Endothelial cell of umbilical vein (primary cell): ENCODE measurements around the gene MAP1S. TPM values are rescaled to one million over a fixed set of nuclear protein-coding genes. Genes with fewer than 3 reads are reported as not detected.

Source experiments
- BruUV-seq: library from RNA; stranded (reverse); fragments of 400-500 nt; replicated peaks from 2 replicates; lab custom pipeline; 2021; lab: Mats Ljungman, UMichigan
- CTCF ChIA-PET: fragments of 300-600, 350-600 bp; sonication (Branson Sonifier 250); formaldehyde crosslinking; loops from one replicate; lab custom pipeline; 2021; ENCODE audit warnings: antibody characterized with exemption, inconsistent platforms; lab: Charles Lee
- POLR2A ChIA-PET: fragments of 300-600, 350-600 bp; sonication (Branson Sonifier 250); formaldehyde crosslinking; loops from one replicate; lab custom pipeline; 2021; ENCODE audit warnings: antibody characterized with exemption, inconsistent platforms; lab: Charles Lee
- DNase-seq: peaks from one replicate; pipeline ENCODE4 v3.0.0-alpha.2; 2011; ENCODE audit warnings: low read depth, low spot score
- FAIRE-seq: peaks from 2 replicates; lab custom pipeline; 2011; peaks lifted over from hg19 to GRCh38; lab: Jason Lieb, UNC
- H2AFZ ChIP-seq: 2 replicates; pipeline ENCODE4 v1.6.0; 2012; ENCODE audit warnings: low read depth, low read length, control low read depth, inconsistent platforms
- H3K27ac ChIP-seq: 2 replicates; pipeline ENCODE4 v1.5.1; 2011; ENCODE audit warnings: low read depth, mild to moderate bottlenecking, control low read depth, low read length, moderate library complexity; ENCODE audit not compliant: insufficient read depth
- H3K27me3 ChIP-seq, 2 experiments: 2 replicates each; pipeline versions ENCODE4 v1.6.0 to v1.6.1; 2011; ENCODE audit warnings: low read length in 2 of 2, mixed read lengths in 1 of 2; ENCODE audit not compliant: control insufficient read depth in 2 of 2, insufficient read depth in 2 of 2
- H3K36me3 ChIP-seq, 2 experiments: 2 replicates in 1 of 2; 3 replicates in 1 of 2; pipeline ENCODE4 v1.5.1; 2011; ENCODE audit warnings: low read length in 2 of 2, mild to moderate bottlenecking in 1 of 2, moderate library complexity in 1 of 2; ENCODE audit not compliant: control insufficient read depth in 2 of 2, insufficient read depth in 2 of 2; ENCODE audit errors: extremely low read depth in 1 of 2
- H3K4me1 ChIP-seq: 3 replicates; pipeline ENCODE4 v1.5.1; 2011; ENCODE audit warnings: mild to moderate bottlenecking, low read length; ENCODE audit not compliant: control insufficient read depth, insufficient read depth; ENCODE audit errors: extremely low read depth
- H3K4me2 ChIP-seq: 2 replicates; pipeline ENCODE4 v1.6.1; 2011; ENCODE audit warnings: low read length, control low read depth, mixed read lengths; ENCODE audit not compliant: insufficient read depth
- H3K4me3 ChIP-seq, 3 experiments: fragments of 200-600 bp in 1 of 3; sonication (generic), shearing (Covaris generic) in 1 of 3; replicated peaks in 1 of 3; 2 replicates each; pipeline ENCODE4 v1.5.1; 2011 to 2016; ENCODE audit warnings: control low read depth in 3 of 3, low read length in 3 of 3, mild to moderate bottlenecking in 2 of 3, inconsistent platforms in 1 of 3, low read depth in 1 of 3, moderate library complexity in 1 of 3; ENCODE audit not compliant: insufficient read depth in 1 of 3
- H3K79me2 ChIP-seq: 2 replicates; pipeline ENCODE4 v1.6.0; 2012; ENCODE audit warnings: low read length, inconsistent platforms; ENCODE audit not compliant: control insufficient read depth, insufficient read depth
- H3K9ac ChIP-seq: replicated peaks from 2 replicates; pipeline ENCODE3; 2011; ENCODE audit warnings: low read length, control low read depth; ENCODE audit not compliant: insufficient read depth; ENCODE audit errors: extremely low read depth
- H3K9me1 ChIP-seq: replicated peaks from 3 replicates; pipeline ENCODE4 v1.6.0; 2011; ENCODE audit warnings: mild to moderate bottlenecking, low read length; ENCODE audit not compliant: control insufficient read depth, insufficient read depth; ENCODE audit errors: extremely low read depth
- H3K9me3 ChIP-seq: replicated peaks from 2 replicates; pipeline ENCODE4 v1.5.1; 2012; ENCODE audit warnings: low read length, inconsistent platforms; ENCODE audit not compliant: control insufficient read depth, insufficient read depth
- H4K20me1 ChIP-seq: replicated peaks from 2 replicates; pipeline ENCODE3; 2011; ENCODE audit warnings: mild to moderate bottlenecking, low read length; ENCODE audit not compliant: control insufficient read depth, insufficient read depth; ENCODE audit errors: extremely low read depth
- CTCF ChIP-seq, 2 donors: IDR thresholded peaks; 1 replicate in 1 of 2; 2 replicates in 1 of 2; pipeline ENCODE4 v1.5.1; 2011; ENCODE audit warnings: low read length in 2 of 2, mild to moderate bottlenecking in 2 of 2, moderate library complexity in 2 of 2, control low read depth in 1 of 2, inconsistent platforms in 1 of 2, low read depth in 1 of 2; ENCODE audit not compliant: insufficient read depth in 1 of 2; ENCODE audit errors: extremely low read depth in 1 of 2
- EZH2 ChIP-seq: IDR thresholded peaks from 2 replicates; pipeline ENCODE4 v1.6.1; 2012; ENCODE audit warnings: borderline replicate concordance, low read depth, mild to moderate bottlenecking, moderate library complexity, low read length, inconsistent platforms; ENCODE audit not compliant: severe bottlenecking
- FOS ChIP-seq: IDR thresholded peaks from 2 replicates; pipeline ENCODE4 v1.6.1; 2011; ENCODE audit warnings: mild to moderate bottlenecking, low read length, moderate library complexity, borderline replicate concordance; ENCODE audit not compliant: insufficient read depth
- GATA2 ChIP-seq: IDR thresholded peaks from 2 replicates; pipeline ENCODE4 v1.7.0; 2011; ENCODE audit warnings: low read depth, mild to moderate bottlenecking, moderate library complexity, mixed read lengths, low read length; ENCODE audit not compliant: insufficient read length, insufficient read depth
- JUN ChIP-seq: IDR thresholded peaks from 2 replicates; pipeline ENCODE4 v1.6.1; 2011; ENCODE audit warnings: borderline replicate concordance, low read depth; ENCODE audit not compliant: insufficient read length, insufficient read depth
- MAX ChIP-seq: IDR thresholded peaks from 2 replicates; pipeline ENCODE4 v1.6.1; 2011; ENCODE audit not compliant: insufficient read depth, insufficient read length
- MYC ChIP-seq: IDR thresholded peaks from one replicate; pipeline ENCODE4 v1.6.1; 2011; ENCODE audit warnings: mild to moderate bottlenecking, low read depth, low read length
- POLR2A ChIP-seq: IDR thresholded peaks from 2 replicates; pipeline ENCODE4 v1.6.1; 2012; ENCODE audit warnings: low read depth, mild to moderate bottlenecking, control low read depth, low read length
- POLR2AphosphoS5 ChIP-seq: IDR thresholded peaks from 2 replicates; pipeline ENCODE4 v1.6.1; 2012; ENCODE audit warnings: low read depth, mild to moderate bottlenecking, control low read depth, low read length, moderate library complexity; ENCODE audit not compliant: insufficient read depth
- dilution Hi-C: fragments of 300-500 bp; cut with MboI; formaldehyde crosslinking; loops from one replicate; pipeline ENCODE4 v1.15.0; 2019; ENCODE audit warnings: low sequenced_read_pairs; ENCODE audit not compliant: extremely low pct_ligation_motif_present
- intact Hi-C: fragments of 100-400 bp; cut with micrococcal nuclease; formaldehyde crosslinking; loops from one replicate; pipeline ENCODE4 v1.10.0; 2022
- polyA plus RNA-seq, 4 experiments: library from polyadenylated mRNA; depleted of rRNA in 3 of 4; stranded (reverse) in 3 of 4; unstranded in 1 of 4; fragments of >200 nt; gene quantifications; 2 replicates each; pipeline versions ENCODE4 v1.2.1 to v1.2.3, GENCODE V29; 2011 to 2012; ENCODE audit warnings: missing spikeins in 1 of 4
- total RNA-seq: library from RNA; stranded (reverse); gene quantifications from 2 replicates; pipeline ENCODE4 v1.2.3, GENCODE V29; 2021

MAP1S gene
- total and polyA plus RNA-seq, 2 donors (not counting 3 experiments of a cell fraction or from before 2014, with no cell fraction given) = 94.8 to 143 TPM

- no TSS peak for BruUV-seq
- Histone ChIP-seq H4K20me1 (no peaks in the 10 kb centered on the region), H3K36me3 (peaks cover 35 to 42% of the 10 kb centered on the region in 2 experiments), H3K79me2 (peaks cover 56% of the 10 kb centered on the region), H3K4me2 (no peak overlapping the region), H3K9me3 (no peaks in the 10 kb centered on the region), H3K4me3 (no peak overlapping the region), H3K9me1 (no peaks in the 10 kb centered on the region), H3K27me3 (no peaks in the 10 kb centered on the region), H3K9ac (no peak overlapping the region), H3K27ac (no peak overlapping the region), H2AFZ (no peak overlapping the region), H3K4me1 (peaks cover 1% of the 10 kb centered on the region)
- POLR2A ChIA-PET = interaction anchor here (0.6 kb wide), 1 partner anchor 11 kb away, joined by 10 read pairs; no protein-coding TSS in a partner anchor
- TF ChIP-seq POLR2A (no peak), CTCF (IDR thresholded peaks at IDR 0.05; ENCODE audit: extremely low read depth in 1 of 2, insufficient read depth in 1 of 2, low read depth in 1 of 2, low read length in 2 of 2) (no peak), GATA2 (no peak), JUN (no peak), POLR2AphosphoS5 (no peak), EZH2 (no peak), FOS (no peak), MYC (no peak), MAX (no peak)
- DNase-seq (no peak), FAIRE-seq (no peak)
- intact Hi-C loops (no loop called here), dilution Hi-C loops (no loop called here)
- CTCF ChIA-PET = interaction anchor here (1.2 kb wide), 1 partner anchor 12 kb away, joined by 3 read pairs; no protein-coding TSS in a partner anchor
These were observed 13.8 kb downstream of the MAP1S start for GRCh38 chr19:17733127-17733526.
